NCI-H345 (cell line): ENCODE data around the gene CENPO.

ENCODE experiments used
- DNase-seq: peaks from one replicate; lab custom pipeline; 2025; lab: John Stamatoyannopoulos, UW

CENPO gene

DNA sequence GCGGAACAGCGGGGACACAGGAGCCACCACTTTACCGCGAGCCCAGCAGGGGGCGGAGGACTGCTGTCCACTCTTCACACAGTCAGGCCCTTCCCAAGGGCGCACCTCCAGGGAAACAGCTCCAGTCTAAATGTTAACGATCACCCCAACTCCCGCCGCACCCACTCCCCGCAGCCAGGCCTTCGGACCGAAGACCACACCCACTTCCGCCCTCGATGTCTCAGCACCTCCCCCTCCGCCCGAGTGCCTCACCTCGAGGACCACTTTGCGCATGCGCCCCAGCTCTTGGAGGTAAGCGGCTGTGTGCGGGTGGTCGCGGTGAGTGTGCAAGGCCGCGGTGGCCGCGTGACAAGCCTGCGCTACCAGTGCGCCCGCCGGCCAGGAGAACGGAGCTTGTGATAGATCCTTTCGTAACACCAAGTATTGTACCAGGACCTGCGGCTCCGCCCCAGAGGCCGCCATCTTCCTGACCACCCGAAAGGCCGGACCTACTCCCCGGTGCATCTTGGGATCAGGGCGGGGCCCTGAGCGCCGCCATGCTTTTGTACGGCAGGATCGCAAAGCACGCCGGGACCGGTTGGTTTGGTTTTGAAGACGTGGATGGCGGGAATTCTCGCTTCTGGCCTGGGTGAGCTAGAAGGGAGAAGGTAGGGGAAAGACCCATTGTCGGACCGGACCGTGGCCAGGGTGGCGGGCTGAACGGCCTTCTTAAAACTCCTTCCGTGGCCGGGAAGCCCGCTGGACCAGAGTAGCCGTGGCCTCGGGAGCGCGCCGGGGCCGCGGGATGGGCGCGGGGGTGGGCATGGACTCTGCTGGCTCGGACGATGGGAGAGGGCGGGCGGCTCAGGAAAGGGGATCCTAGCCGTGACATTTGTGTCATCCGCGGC, at the start of gene CENPO, which contains the start of gene PTRHD1:
Gene CENPO (plus strand): TSS at position 552 of the 887 bp plus-strand sequence. CDS start 495 bp downstream, outside the sequence.
Gene PTRHD1 (minus strand): TSS at position 518 of the 887 bp plus-strand sequence. CDS start 14 bp downstream, at position 504.
- DNase-seq = peak; percentile 98

DNA sequence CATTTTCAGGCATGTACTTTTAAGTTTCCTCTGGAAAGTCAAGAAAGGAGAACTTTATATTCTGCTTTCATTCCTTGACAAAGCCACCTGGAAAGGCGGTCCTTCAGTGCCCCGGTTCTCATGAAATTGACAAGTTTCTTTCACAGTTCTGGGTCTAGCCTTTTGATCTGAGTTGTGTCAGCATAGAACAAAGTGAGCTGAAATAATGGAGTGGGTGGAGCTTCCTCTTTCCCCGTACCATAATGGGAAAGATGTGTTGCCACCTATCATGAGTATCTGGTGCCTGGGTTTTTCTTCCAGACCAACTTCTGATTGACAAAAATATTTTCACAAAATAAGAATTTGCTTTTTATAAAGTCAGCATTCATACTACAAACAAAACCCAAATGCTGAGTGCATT, 49.3 kb upstream of the CENPO start:
- DNase-seq = no peak

DNA sequence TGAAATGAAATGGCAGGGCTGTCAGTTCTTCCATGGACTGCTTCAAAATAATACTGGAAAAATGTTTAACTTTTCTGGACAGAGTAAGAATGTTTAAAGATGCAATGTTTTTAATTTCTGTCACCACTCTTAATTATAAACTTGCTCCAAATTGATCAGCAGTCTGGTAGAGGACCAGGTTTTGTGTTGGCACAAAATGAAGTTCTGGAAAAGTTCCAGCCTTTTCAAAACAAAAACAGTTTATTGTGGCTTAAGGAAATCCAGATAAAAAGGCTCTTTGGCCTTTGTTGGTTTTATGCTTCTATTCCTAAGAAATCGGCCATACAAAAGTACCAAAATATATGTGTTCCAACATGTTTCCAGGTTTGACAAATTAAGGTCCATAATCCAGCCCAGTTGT, 48.9 kb upstream of the CENPO start:
- no peak for DNase-seq

- DNase-seq = no peak
Observed at GRCh38 chr2:24745825-24746224, 47.4 kb upstream of the CENPO start.

- DNase-seq = no peak
Observed at GRCh38 chr2:24747299-24747698, 45.9 kb upstream of the CENPO start.

- DNase-seq = no peak
Observed at GRCh38 chr2:24749069-24749691, 44.0 kb upstream of the CENPO start.

DNA sequence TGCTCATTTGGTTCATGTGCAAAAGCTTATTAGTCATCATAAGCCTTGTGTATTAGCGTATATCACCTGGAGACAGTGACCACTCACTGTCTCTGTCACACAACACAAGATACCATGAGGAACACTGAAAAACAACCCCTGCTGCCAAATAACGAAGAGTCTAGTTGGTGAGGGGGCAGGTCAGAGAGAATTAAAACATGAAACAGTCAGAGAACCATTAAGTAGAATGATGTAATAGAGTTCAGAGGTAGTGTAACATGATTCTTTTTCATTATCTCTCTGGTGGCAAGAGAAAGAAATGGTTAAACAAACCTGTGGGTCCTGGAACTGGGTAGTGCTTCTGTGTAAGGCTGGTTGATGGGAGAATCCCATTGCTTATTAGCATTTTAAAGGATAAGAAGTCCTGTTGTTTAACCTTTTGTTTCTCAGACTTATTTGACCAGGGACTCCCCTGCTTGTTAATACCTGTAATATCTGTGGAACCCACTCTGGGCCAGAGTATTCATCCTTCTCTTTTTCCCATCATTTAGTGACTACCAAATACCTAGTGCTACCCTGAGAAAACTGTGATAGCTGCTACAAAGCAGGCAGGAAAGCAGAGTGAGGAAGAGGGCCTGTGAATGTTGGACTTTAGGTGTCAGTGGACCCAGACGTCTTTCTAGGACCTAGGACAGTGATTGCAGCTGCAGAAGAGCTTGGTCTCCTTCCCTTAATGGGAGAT, 38.1 kb upstream of the CENPO start:
- DNase-seq = no peak

- DNase-seq = no peak
Observed at GRCh38 chr2:24756789-24757188, 36.4 kb upstream of the CENPO start.

DNA sequence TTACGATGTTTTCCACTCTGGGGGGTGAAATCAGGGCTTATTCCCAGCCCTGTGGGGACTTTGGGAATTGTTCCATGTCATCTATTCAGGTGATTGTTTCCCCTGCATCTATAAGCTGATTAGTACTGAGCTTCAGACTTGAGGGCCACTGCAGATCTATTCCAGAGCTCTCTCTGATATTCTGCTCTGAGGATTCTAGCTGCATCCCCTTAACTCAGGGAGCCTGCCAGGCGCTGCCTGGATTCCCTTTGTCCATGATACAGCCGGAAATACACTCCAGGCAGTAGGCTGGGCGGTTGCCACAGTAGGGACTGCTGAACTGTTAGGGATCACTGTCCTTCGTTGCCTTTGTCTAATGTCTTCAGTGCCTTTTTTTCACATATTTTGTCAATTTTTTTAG, 31.4 kb upstream of the CENPO start:
- DNase-seq = no peak

GRCh38 chr2:24762518-24762917, 30.7 kb upstream of the CENPO start:
- no peak for DNase-seq

- no peak for DNase-seq
Observed at GRCh38 chr2:24763843-24764242, 29.4 kb upstream of the CENPO start.

DNA sequence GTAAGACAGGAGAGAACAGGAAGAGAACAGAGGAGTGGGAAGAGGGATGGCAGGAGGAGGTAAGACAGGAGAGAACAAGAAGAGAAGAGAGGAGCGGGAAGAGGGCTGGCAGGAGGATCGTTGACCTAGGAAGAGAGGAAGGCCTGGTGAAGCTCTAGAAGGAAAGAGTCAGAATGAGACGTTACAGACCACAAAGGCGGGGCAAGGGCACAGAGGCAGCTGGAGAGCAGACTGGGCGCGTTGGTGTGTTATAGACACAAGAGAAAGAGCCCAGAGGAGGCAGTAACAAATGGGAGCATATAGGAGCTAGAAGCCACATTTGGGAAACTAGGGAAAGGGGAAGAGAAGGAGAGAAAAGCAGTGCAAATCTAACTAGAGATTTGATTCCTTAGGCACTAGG, 26.6 kb upstream of the CENPO start:
- DNase-seq = no peak

DNA sequence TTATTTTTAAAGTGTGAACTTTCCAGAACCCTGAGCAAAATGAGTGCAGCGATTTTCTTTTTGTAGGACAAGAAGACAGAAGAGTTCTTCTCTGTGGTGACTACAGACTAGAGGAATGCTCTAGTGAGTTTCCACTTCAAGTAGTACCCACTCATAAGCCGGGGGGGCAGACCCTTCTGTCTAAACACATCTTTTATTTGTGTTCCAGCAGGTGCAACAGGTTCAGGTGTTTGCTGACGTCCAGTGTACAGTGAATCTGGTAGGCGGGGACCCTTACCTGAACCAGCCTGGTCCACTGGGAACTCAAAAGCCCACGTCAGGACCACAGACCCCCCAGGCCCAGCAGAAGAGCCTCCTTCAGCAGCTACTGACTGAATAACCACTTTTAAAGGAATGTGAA, 25.2 kb upstream of the CENPO start:
- DNase-seq = no peak

- DNase-seq = no peak
Observed at GRCh38 chr2:24768601-24769000, 24.6 kb upstream of the CENPO start.

DNA sequence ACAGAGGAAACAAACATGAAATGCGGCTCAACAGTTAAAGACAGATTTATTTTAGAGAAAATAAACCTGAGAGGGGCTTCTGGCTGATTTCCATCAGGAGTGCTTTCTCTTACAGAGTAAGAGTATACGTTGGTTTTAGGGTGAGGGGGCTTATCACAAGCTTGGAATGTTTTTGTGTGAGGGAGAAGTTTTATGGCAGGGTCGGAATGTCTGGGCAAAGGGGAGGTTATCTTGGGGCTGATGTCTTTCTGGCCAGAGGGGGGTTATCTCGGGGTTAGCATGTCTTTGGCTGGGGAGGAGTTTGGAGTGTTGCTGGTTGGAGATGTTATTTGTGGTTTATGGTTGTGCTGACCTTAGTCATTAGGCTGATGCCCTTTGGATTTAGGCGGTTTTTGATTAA, 22.2 kb upstream of the CENPO start:
- no peak for DNase-seq

DNA sequence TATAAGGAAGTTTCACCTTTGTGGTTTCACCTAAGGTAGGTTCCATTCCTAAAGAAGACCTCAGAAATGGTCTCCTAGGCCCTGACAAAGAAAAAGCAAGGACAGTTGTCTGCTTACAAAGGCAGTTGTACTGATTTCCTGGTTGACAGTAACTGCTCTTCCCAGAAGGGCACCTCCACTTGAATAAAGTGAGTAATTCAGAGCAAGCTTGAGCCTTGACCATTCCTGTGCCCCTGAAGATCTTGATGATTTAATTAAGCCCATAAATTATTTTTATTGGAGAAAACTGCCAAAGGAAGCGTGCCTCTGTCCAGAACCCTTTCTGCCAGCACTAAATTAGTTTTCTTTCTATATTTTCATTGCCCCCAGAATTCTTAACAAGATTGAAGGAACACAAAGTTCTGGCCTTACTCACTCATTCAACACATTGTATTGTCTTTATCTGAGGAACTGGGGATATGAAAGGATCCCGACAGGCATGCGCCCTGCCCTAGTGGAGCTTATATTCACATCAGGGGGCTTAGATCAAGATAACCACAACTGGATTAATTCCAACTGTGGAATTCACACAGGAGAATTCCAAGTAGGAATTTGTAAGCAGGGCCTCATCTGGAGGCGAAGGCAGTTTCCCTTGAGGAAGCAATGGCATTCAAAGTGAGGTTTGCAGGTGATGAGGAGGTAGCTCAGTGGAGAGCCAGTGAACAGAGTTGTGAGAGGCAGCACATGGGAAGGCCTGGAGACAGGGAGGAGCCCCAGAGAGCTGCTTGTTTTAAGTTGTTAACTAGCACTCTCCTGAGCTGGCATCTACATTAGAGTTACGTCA, 21.2 kb upstream of the CENPO start:
- no peak for DNase-seq

DNA sequence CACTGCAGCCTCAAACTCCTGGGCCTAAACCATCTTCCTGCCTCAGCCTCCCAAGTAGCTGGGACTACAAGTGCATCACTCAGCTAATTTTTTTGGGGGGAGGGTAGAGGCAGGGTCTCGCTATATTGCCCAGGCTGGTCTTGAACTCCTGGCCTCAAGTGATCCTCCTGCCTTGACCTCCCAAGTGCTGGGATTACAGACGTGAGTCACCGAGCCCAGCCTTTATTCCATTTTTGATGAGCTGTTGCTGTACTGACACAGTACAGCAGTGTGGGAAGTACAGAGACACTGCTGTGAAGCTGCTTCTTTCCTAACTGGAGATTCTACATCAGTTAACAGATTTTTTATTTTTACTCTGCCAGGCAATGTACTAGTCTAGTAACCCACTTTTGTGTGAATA, 18.9 kb upstream of the CENPO start:
- DNase-seq = no peak

DNA sequence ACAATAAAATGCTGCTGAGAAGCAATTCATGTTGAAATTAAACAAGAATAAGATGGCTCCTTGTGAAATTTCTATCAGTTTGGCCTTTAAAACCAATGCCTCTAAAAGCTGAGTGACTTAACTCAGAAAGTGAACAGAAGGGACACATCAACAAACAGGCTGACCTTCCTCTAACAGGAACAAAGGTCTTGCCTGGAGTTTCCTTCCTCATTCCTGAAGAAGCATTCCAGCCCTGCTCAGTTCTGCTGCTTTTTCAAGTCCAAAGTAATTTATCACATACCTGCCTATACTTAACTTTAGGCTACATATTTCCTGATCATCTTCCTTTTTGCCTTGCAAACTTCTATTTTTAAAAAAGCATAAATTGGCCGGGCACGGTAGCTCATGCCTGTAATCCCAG, 14.1 kb upstream of the CENPO start:
- no peak for DNase-seq

- no peak for DNase-seq
Observed at GRCh38 chr2:24783641-24784040, 9.6 kb upstream of the CENPO start.

DNA sequence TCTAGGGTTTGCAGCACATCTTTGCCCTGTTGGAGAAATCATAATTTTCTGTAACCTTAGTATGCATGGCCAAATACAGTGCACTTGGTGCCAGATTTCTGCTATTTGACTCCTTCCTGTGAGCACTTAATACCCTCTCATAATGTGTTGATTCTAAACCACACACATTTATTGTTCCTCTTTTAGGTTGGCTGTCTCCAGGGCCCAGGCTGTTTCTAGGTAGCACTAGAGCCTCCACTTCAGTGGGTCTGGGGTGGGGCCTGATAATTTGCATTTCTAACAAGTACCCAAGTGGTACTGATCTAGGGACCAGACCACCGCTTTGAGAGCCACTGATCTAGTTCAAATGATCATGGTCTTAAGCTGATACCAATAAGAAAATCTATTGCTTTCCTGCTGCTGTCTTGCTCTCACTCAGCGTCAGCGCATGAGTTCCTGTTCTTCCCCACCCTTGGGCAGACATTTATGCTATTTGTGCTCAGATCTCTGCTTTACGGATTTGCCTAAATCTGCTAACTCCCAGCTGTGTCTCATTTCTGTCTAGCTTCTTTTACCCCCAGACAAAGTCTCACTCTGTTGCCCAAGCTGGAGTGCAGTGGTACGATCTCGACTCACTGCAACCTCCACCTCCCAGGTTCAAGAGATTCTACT, 7.4 kb upstream of the CENPO start:
- peak; percentile 29 for DNase-seq

- no peak for DNase-seq
Observed at GRCh38 chr2:24787532-24787931, 5.7 kb upstream of the CENPO start.
